Measurements from ENCODE around the gene TOPAZ1. TPM values are rescaled to one million over a fixed set of nuclear protein-coding genes. Genes with fewer than 3 reads are reported as not detected.

The TOPAZ1 gene
- total RNA-seq, 2 donors from 2014 or later = not detected

DNA sequence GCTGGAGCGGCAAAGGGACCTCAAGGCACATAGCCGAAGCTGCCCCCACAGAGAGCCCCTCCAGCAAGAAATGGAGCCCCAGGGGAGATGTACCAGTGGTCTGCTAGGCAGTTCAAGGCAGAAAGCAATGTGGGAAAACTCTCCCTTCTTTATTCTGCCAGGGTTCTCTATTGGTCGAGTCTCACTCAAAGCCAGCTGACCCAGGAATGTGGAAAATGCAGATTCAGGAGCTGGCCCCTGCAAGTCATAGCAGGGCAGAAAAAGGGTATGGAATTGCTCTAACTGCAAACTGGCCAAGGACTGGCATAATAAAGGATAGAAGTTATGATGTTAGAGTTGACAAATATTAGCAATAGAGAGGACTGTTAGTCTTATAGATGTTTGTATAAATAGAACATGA lies 4.0 kb upstream of the TOPAZ1 start:
- intact Hi-C loops (cut with DNase I, micrococcal nuclease) = no loop called here
- no peak for ATAC-seq
- DNase-seq = no peak

DNA sequence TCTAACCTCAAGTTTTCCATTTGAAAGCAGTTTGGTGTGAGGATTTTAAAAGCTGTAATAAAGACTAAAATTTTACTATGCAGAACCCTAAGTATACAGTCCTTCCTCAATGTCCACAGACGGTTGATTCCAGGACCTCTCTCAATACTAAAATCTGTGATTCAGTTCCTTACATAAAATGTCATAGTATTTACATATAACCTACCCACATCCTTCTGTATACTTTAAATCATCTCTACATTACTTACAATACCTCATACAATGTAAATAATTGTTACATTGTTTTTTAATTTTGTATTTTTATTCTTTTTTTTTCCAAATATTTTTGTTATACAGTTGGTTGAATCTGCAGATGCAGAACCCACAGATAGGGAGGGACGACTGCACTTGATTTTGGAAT lies 2.8 kb upstream of the TOPAZ1 start:
- ATAC-seq = no peak
- intact Hi-C loops (cut with DNase I, micrococcal nuclease) = no loop called here
- no peak for DNase-seq

DNA sequence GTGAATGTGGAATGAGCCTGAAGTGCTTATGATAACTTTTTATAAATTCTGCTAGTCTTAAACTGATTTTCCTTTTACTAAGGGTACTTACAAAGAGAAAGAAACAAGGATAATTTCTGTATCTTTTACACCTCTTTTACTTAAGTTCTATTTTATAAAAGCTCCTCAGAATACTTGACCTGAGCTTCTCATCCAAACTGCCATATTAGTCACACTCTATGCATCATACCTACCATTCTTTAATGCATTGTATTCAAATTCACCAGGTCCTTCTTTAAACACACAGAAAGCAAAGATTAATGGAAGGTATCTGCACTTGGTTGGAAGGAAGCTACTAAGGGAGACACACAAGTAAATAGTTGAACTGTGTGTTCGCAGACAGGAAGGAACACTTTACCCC lies 1.6 kb upstream of the TOPAZ1 start:
- ATAC-seq (no peak), DNase-seq (no peak)

DNA sequence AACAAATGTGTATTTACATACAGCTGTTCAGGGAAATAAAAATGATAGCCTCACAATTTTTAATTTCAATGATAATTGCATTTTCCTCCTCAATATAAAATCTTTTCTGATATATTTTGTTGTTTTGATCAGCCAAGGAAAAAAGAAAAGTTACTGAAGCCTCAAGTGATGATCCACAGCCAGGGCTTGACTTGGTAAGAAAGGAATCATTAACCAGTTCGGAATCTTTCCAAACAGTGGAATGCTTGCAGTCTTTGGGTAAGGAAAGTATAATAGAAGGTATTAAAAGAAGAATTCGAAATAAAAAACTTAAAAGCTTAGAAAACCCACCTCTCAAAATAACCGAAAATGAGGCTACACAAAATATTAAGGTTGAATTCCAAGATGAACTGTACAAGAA lies 1.0 kb downstream of the TOPAZ1 start:
- DNase-seq (no peak), ATAC-seq (no peak)
- intact Hi-C loops (cut with DNase I, micrococcal nuclease) = no loop called here

More for the DNA sequence above, 1.6 kb upstream of the TOPAZ1 start:
- intact Hi-C loops (cut with DNase I, micrococcal nuclease) = no loop called here

DNA sequence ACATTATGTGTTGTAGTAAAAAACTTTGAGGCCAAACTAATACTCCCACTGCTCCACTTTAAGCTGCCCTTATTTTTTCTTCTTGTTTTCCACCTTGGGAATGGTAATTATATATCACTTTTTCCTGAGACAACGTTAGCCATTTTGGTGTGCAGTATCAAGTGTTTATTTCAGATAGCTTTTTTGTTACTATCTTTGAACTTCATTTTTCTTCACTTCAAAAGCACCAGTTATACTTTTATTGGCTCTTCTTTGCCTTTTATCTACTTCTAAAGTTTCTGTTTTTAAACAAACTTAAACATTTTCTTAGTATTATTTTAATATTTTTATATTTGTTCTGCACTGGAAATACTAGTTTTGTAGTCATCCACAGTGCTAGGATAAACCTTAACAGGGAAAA lies 6.5 kb downstream of the TOPAZ1 start:
- intact Hi-C loops (cut with DNase I, micrococcal nuclease) = no loop called here
- ATAC-seq = no peak
- no peak for DNase-seq

DNA sequence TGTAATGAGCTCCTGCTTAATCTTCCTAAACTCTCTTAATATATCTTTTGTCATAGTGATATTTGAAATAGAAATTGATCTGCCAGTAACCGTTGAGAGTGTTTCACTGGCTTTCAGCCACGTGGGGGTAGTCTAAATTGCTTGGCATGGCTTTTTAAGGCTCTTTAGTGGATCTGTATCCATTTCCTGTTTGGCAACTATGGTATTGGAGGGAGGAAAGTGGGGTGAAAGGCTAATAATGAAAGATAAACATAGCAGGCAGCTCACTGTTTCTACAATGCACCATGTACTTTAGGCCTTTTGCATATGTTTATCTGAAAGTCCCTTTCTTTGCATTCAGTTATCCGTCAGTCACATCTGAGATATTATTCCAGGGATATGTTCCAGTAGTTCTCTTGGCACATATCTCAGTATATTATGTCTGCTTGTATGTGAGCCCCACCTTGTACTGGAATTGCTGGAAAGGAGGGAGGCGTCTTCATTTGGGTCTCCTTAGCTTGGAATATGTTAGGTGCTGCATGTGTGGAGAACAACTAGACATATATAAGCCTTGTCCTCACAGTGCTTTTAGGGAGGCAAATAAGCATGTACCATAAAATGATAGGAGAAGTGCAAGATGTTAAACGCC lies 10.8 kb downstream of the TOPAZ1 start:
- DNase-seq (no peak), ATAC-seq (no peak)
- intact Hi-C loops (cut with DNase I, micrococcal nuclease) = no loop called here

DNA sequence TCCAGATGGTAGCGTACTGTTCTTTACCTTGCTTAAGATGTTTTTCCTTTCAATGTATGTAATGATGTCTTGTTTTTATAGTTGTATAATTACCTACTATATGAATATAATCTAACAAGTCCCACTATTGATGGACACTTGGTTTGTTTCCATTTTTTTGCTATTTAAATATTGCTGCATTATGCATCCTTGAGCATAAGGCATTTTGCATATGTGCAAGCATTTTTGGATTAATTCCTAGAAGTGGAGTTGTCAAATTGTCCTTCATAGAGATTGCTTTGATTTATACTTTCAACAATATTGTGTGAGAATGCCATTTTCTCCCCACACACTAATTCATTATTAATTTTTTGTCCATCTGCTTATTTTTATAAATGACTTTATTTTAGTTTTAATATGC lies 17.7 kb downstream of the TOPAZ1 start:
- DNase-seq (no peak), ATAC-seq (no peak)
- intact Hi-C loops (cut with DNase I, micrococcal nuclease) = no loop called here

DNA sequence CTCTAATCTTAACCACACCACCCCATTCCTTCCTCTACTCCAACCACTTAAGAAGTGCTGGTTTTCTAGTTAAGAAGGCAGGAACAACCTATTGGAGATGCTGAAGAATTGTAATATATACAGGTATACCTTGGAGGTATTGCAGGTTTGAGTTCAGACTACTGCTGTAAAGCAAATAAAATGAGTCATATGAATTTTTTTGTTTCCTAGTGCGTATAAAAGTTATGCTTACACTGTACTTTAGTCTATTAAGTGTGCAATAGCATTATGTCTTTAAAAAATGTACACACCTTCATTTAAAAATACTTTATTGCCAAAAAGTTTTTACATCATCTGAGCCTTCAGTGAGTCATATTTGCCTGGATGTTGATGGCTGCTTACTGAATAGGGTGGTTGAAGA lies 22.5 kb downstream of the TOPAZ1 start:
- intact Hi-C loops (cut with DNase I, micrococcal nuclease) = no loop called here
- no peak for DNase-seq
- ATAC-seq = no peak

DNA sequence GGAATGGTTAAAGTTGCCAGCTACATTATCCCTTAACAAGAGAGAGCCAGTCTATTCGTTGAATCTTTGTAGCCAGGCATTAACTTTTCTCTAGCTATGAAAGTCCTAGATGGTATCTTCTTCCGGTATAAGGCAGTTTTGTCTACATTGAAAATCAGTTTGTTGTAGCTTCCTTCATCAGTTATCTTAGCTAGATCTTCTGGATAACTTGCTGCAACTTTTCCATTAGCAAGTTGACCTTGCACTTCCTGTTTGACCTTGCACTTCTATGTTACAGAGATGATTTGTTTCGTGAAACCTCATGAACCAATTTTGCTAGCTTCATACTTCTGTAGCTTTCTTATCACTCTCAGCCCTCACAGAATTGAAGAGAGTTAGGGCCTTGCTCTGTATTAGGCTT lies 24.1 kb downstream of the TOPAZ1 start:
- DNase-seq (no peak), ATAC-seq (no peak)
- intact Hi-C loops (cut with DNase I, micrococcal nuclease) = no loop called here

DNA sequence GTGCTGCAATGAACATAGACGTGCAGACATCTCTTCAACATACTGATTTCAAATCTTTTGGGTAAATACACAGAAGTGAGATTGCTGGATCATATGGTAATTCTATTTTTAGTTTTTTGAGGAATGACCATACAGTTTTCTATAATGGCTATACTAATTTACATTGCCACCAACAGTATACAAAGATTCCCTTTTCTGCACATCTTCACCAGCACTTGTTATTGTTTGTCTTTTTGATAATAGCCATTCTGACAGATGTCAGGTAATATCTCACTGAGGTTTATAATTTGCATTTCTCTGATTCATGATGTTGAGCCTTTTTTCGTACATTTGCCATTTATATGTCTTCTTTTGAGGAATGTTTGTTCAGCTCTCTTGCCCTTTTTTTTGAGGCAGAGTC lies 30.5 kb downstream of the TOPAZ1 start:
- DNase-seq (no peak), ATAC-seq (no peak)
- intact Hi-C loops (cut with DNase I, micrococcal nuclease) = no loop called here

DNA sequence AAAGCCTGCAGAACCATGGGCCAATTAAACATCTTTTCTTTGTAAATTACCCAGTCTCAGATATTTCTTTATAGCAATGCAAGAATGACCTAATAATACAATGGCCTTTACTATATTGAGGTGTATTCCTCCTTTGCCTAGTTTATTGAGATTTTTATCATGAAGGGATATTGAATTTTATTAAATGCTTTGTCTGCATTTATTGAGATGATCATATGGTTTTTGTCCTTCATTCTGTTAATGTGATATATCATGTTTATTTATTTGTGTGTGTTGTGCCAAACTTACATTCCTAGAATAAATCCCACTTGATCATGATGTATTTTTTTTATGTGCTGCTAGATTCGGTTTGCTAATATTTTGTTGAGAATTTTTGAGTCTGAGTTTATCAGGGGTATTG lies 36.2 kb downstream of the TOPAZ1 start:
- DNase-seq = no peak
- intact Hi-C loops (cut with DNase I, micrococcal nuclease) = no loop called here
- no peak for ATAC-seq

DNA sequence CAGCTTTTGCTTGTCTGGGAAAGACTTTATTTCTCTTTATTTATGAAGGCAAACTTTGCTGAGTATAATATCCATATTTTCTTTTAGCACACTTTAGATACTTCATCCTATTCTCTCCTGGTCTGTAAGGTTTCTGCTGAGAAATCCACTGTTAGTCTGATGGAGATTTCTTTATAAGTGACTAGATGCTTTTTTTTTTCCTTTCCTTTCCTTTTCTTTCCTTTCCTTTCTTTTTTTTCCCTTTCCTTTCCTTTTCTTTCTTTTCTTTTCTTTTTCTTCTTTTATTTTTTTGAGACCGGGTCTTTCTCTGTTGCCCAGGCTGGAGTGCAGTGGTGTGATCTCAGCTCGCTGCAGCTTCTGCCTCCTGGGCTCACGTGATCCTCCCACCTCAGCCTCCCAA lies 38.4 kb downstream of the TOPAZ1 start:
- no peak for DNase-seq
- ATAC-seq = no peak
- intact Hi-C loops (cut with DNase I, micrococcal nuclease) = no loop called here

DNA sequence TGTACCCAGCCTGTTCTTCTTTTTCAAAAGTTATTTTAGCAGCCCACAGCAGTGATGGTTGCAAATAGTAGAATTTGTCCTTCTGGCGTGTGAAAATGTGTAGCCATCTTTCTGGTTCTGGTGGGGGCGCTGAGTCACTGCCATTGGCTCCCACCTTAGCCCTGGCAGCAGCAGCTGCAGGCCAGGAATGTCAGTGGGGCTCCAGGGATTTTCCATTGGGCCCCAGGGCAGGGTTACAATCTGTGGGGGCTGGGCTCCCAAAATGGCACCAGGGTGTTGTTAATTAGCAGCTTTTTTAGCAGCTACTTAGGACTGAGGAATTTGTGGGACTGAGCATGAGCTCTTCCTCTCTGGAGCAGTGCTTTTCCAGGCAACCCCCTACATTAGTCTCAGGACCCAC lies 38.9 kb downstream of the TOPAZ1 start:
- intact Hi-C loops (cut with DNase I, micrococcal nuclease) = no loop called here
- DNase-seq (no peak), ATAC-seq (no peak)

DNA sequence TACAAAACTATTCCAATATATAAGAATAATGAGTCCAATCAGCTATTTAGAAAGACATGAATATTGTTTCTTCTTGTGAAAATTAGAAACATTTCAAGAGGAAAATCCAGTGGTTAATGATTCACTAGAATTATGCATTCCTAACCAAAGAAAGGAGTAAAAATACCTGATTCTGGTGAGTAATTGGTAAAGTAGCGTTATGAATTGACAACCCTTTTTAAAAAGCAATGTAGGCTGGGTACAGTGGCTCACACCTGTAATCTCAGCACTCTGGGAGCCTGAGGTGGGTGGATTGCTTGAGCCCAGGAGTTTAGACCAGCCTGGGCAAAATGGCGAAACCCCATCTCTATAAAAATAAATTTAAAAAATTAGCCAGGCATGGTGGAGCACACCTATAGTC lies 43.3 kb downstream of the TOPAZ1 start:
- intact Hi-C loops (cut with DNase I, micrococcal nuclease) = no loop called here
- DNase-seq (no peak), ATAC-seq (no peak)

DNA sequence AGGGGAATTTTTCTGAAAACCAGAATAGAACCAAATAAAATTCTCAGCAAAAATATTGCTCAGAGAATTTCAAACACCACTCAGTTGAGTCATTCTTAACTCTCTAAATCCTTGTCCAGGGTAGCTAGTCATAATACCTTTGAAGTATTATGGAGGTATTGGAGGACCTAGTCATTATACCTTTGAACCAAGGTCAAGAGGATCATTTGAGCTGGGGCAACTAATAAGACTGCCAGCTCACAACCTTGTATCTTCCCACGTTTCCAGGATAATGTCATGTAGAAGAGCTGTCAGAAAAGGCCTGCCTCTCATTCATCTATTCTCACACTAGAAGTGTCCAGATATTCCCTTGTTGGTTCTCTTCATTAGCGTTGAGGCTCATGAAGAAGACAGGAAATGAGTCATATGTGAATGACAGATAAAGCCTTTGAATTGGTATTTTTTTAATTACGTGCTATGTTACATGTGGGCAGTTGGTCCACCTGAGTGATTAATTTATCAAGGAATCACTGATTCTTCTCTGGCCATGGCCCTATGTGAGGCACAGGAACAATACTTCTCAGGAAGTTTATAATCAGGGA lies 48.3 kb downstream of the TOPAZ1 start:
- intact Hi-C loops (cut with DNase I, micrococcal nuclease) = no loop called here
- no peak for DNase-seq
- no peak for ATAC-seq

DNA sequence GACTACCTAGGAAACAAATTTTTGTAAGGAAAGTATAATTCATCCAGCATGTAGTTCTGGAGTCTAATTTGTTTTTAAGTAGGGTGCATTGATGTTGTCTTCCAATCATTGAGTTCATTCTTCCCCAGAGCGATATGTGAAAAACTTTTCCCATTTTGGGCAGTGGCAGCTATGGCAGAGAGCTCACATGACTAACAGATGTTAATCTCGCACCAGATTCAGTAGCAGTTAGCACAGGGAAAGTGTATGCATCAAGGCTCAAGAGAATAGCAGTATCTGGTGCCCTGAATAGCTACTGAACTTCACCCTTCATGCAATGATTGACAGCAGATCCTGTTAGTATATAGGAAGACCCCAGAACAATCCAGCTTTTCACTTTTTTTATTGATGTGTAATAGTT lies 50.6 kb downstream of the TOPAZ1 start:
- ATAC-seq = no peak

DNA sequence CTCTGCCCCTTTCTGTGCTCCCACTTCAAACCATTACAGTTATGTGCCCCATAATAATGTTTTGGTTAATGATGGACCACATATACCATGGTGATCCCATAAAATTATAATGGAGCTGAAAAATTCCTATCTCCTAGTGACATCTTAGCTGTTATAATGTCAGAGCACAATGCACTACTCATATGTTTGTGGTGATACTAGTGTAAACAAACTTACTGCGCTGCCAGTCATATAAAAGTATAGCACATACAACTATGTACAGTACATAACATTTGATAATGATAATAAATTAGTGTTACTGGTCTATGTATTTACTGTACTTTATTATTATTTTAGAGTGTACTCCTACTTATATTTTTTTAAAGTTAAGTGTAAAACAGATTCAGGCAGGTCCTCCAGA lies 51.3 kb downstream of the TOPAZ1 start:
- ATAC-seq (no peak), DNase-seq (no peak)
- intact Hi-C loops (cut with DNase I, micrococcal nuclease) = no loop called here

More for the DNA sequence above, 50.6 kb downstream of the TOPAZ1 start:
- intact Hi-C loops (cut with DNase I, micrococcal nuclease) = no loop called here
- no peak for DNase-seq

DNA sequence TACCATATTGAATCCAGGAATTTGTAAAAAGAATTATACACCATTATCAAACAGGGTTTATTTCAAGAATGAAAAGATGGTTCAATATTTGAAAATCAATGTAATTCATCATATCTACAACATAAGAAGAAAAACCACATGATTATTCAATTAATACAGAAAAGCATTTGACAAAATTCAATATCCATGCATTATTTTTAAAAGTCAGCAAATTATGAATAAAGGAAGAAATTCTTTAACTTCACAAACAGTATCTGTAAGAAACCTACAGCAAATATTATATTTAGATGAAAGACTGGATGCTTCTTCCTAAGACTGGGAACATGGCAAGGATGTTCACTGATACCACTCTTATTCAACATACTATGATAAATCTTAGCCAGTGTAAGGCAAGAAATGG lies 55.6 kb downstream of the TOPAZ1 start:
- no peak for ATAC-seq
- intact Hi-C loops (cut with DNase I, micrococcal nuclease) = no loop called here
- no peak for DNase-seq

DNA sequence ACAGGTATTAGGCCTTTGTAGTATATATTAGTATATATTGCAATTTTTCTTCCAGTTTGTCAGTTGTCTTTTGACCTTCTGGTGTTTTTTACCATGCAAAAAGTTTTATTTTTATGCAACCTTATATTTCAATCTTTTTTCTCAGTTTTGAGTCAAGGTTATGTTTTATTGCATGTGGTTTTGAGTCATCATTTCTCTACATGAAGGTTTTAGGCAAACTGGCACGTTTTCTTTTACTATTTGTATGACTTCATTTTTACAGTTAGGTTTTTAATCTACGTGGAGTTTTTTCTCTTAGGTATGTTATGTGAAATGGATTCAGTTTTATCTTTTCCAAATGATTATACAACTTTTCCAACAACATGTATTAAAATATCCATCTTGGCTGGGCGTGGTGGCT lies 60.1 kb downstream of the TOPAZ1 start:
- DNase-seq = no peak
- no peak for ATAC-seq
- intact Hi-C loops (cut with DNase I, micrococcal nuclease) = no loop called here

DNA sequence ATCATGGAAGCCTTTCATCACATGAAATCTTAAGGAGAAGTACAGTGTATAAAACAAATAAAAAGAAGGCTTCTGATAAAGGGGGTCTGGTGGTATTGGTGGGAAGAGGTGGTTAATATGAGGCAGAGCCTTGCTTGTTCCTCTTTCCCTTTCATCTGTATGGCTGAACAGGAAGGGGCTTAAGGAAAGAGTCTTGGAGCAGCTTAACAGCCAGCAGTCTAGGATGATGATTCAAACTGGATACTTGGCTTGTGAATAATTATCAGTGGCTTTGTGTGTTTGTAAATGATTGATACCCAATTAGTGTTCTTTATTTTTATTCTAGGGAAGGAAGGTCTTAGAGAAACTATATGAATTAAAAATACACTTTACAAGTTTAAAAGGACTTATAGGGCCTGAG lies 67.8 kb downstream of the TOPAZ1 start:
- DNase-seq = no peak
- ATAC-seq = no peak
- intact Hi-C loops (cut with DNase I, micrococcal nuclease) = no loop called here

DNA sequence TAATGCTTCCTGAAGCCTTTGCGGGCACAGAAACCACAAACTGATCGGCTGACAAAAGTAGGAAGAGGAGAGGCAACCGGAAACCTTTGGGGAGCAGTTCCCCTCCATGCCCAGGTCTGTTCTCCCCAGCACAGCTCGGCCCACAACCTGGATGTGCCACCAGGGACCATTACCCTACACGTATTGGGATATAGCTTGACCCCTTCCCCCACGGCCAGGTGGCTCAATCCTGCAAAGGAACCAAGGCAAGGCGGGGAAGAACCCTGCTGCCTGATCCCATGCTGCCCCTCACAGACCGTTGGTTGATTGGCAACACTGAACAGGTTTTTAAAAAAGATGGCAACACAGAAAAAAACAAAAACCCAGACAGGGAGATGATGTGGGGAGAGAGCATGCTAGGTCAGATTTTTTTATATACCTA lies 77.2 kb downstream of the TOPAZ1 start:
- intact Hi-C loops (cut with DNase I, micrococcal nuclease) = no loop called here
- ATAC-seq (no peak), DNase-seq (no peak)

Measured in left colon (tissue), 2 donors.